ENCODE measurements around the gene RAB10.

GRCh38 chr2:26170795-26171194, 136.9 kb downstream of the RAB10 start:
- TF ChIP-seq, protein P1, sequence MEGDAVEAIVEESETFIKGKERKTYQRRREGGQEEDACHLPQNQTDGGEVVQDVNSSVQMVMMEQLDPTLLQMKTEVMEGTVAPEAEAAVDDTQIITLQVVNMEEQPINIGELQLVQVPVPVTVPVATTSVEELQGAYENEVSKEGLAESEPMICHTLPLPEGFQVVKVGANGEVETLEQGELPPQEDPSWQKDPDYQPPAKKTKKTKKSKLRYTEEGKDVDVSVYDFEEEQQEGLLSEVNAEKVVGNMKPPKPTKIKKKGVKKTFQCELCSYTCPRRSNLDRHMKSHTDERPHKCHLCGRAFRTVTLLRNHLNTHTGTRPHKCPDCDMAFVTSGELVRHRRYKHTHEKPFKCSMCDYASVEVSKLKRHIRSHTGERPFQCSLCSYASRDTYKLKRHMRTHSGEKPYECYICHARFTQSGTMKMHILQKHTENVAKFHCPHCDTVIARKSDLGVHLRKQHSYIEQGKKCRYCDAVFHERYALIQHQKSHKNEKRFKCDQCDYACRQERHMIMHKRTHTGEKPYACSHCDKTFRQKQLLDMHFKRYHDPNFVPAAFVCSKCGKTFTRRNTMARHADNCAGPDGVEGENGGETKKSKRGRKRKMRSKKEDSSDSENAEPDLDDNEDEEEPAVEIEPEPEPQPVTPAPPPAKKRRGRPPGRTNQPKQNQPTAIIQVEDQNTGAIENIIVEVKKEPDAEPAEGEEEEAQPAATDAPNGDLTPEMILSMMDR (IDR thresholded peaks at IDR 0.05; ENCODE audit: low read depth, low read length) = no peak
- TF ChIP-seq EZH2phosphoT487 (IDR thresholded peaks at IDR 0.05; ENCODE audit: low read depth) = no peak
